NCI-H187 (cell line): ENCODE results near the gene CKS1B.
A peak's percentile ranks its signal among the peaks of the same experiment; 100 is the strongest.
"Not testable (repeated sequence)": the region's sequence is repeated elsewhere in the genome, so short reads cannot be mapped to it uniquely, and the experiment has no call there.

Experiments
- DNase-seq, 2 experiments: peaks; one replicate each; lab custom pipeline; 2025; lab: John Stamatoyannopoulos, UW

Gene CKS1B

GRCh38 chr1:154964359-154964758 lies 10.1 kb upstream of the CKS1B start:
- DNase-seq: no peak

GRCh38 chr1:154966111-154966510 lies 8.4 kb upstream of the CKS1B start:
- no peak for DNase-seq

GRCh38 chr1:154967331-154967950 lies 7.0 kb upstream of the CKS1B start:
- no peak for DNase-seq

- no peak for DNase-seq
These were observed 5.8 kb upstream of the CKS1B start for GRCh38 chr1:154968731-154969130.

- DNase-seq: no peak
These were observed 5.2 kb upstream of the CKS1B start for GRCh38 chr1:154969246-154969645.

GRCh38 chr1:154969860-154970452 lies 4.5 kb upstream of the CKS1B start:
- DNase-seq: no peak

- no peak for DNase-seq
These were observed 3.7 kb upstream of the CKS1B start, which contains the start of gene SHC1 for GRCh38 chr1:154970631-154971340. Gene SHC1, minus strand, starts transcription at chr1:154970747. Its CDS starts 221 bp downstream, at chr1:154970526.

- no peak for DNase-seq
These were observed 3.0 kb upstream of the CKS1B start for GRCh38 chr1:154971341-154971998.

GRCh38 chr1:154972213-154972516 lies 2.3 kb upstream of the CKS1B start:
- no peak for DNase-seq

GRCh38 chr1:154972517-154973343 lies 1.8 kb upstream of the CKS1B start:
- DNase-seq: no peak

GRCh38 chr1:154973344-154974101 lies 958 bp upstream of the CKS1B start:
- DNase-seq: peak; percentile 95 to 97

GRCh38 chr1:154974808-154975408 lies 427 bp downstream of the CKS1B start:
- peak; percentile 98 to 100 for DNase-seq

- DNase-seq: peak in 1 of 2 experiments; percentile 63
These were observed 1.1 kb downstream of the CKS1B start for GRCh38 chr1:154975409-154976059.

- not testable (repeated sequence) for DNase-seq
These were observed 3.3 kb downstream of the CKS1B start for GRCh38 chr1:154977762-154978161.

GRCh38 chr1:154978360-154978759 lies 3.9 kb downstream of the CKS1B start:
- no peak for DNase-seq

GRCh38 chr1:154982341-154982740 lies 7.9 kb downstream of the CKS1B start:
- DNase-seq: no peak

GRCh38 chr1:154982897-154983648 lies 8.6 kb downstream of the CKS1B start, which contains the start of gene FLAD1:
Gene FLAD1, plus strand, starts transcription at chr1:154983344. Its CDS starts 351 bp downstream, at chr1:154983695.
- peak; percentile 99 to 100 for DNase-seq

- DNase-seq: no peak
These were observed 9.4 kb downstream of the CKS1B start for GRCh38 chr1:154983776-154984466.

- not testable (repeated sequence) for DNase-seq
These were observed 12.3 kb downstream of the CKS1B start for GRCh38 chr1:154986736-154987135.
